Endothelial cell of umbilical vein (primary cell): ENCODE data around the gene RBMS1.

Source experiments
- CTCF ChIP-seq, 2 donors: IDR thresholded peaks; 1 replicate in 1 of 2; 2 replicates in 1 of 2; pipeline ENCODE4 v1.5.1; 2011; ENCODE audit warnings: low read length in 2 of 2, mild to moderate bottlenecking in 2 of 2, moderate library complexity in 2 of 2, control low read depth in 1 of 2, inconsistent platforms in 1 of 2, low read depth in 1 of 2; ENCODE audit not compliant: insufficient read depth in 1 of 2; ENCODE audit errors: extremely low read depth in 1 of 2
- EZH2 ChIP-seq: IDR thresholded peaks from 2 replicates; pipeline ENCODE4 v1.6.1; 2012; ENCODE audit warnings: borderline replicate concordance, low read depth, mild to moderate bottlenecking, moderate library complexity, low read length, inconsistent platforms; ENCODE audit not compliant: severe bottlenecking
- JUN ChIP-seq: IDR thresholded peaks from 2 replicates; pipeline ENCODE4 v1.6.1; 2011; ENCODE audit warnings: borderline replicate concordance, low read depth; ENCODE audit not compliant: insufficient read length, insufficient read depth
- POLR2A ChIP-seq: IDR thresholded peaks from 2 replicates; pipeline ENCODE4 v1.6.1; 2012; ENCODE audit warnings: low read depth, mild to moderate bottlenecking, control low read depth, low read length

GRCh38 chr2:160317181-160318099 is 176.2 kb downstream of the RBMS1 start:
- TF ChIP-seq EZH2 (no peak), CTCF (IDR thresholded peaks at IDR 0.05; ENCODE audit: extremely low read depth in 1 of 2, insufficient read depth in 1 of 2, low read depth in 1 of 2, low read length in 2 of 2) (no peak), JUN (no peak), POLR2A (no peak)
